Heart right ventricle (tissue), 16 donors: ENCODE data around the gene ADAM17. TPM values are rescaled to one million over a fixed set of nuclear protein-coding genes. Genes with fewer than 3 reads are reported as not detected.

Source experiments
- ATAC-seq, 8 donors: fragments of 200-7000 bp; cut with Tn5 transposase; one replicate each; pipeline ENCODE4 v1.9.1; 2020; ENCODE audit warnings: mild to moderate bottlenecking in 8 of 8, moderate library complexity in 8 of 8, moderate number of reproducible peaks in 1 of 8
- DNase-seq, 2 donors: peaks; one replicate each; pipeline ENCODE4 v3.0.0-alpha.2; 2020
- H3K27ac ChIP-seq, 10 donors: fragments of 200-600 bp; sonication (generic) in 2 of 10; one replicate each; pipeline versions ENCODE4 v1.5.0 to v1.8.0; 2020 to 2022; ENCODE audit warnings: mild to moderate bottlenecking in 3 of 10
- H3K27me3 ChIP-seq, 7 donors: fragments of 200-600 bp; one replicate each; pipeline ENCODE4 v1.8.0; 2021 to 2022; ENCODE audit warnings: mild to moderate bottlenecking in 2 of 7
- H3K36me3 ChIP-seq, 9 donors: fragments of 200-600 bp; sonication (generic) in 1 of 9; one replicate each; pipeline versions ENCODE4 v1.5.0 to v1.8.0; 2020 to 2022; ENCODE audit warnings: mild to moderate bottlenecking in 2 of 9
- H3K4me1 ChIP-seq, 9 donors: fragments of 200-600 bp; sonication (generic) in 1 of 9; one replicate each; pipeline versions ENCODE4 v1.5.0 to v1.8.0; 2020 to 2022; ENCODE audit warnings: mild to moderate bottlenecking in 4 of 9
- H3K4me3 ChIP-seq, 10 donors: fragments of 200-600 bp; sonication (generic) in 2 of 10; one replicate each; pipeline versions ENCODE4 v1.5.0 to v1.8.0; 2020 to 2022; ENCODE audit warnings: mild to moderate bottlenecking in 7 of 10, moderate library complexity in 2 of 10
- H3K9me3 ChIP-seq, 11 donors: fragments of 200-600 bp in 10 of 11; sonication (generic) in 2 of 11; one replicate each; pipeline versions ENCODE4 v1.5.0 to v1.8.0; 2013 to 2022; ENCODE audit warnings: mild to moderate bottlenecking in 2 of 11, control low read depth in 1 of 11, moderate library complexity in 1 of 11
- CTCF ChIP-seq, 9 donors: fragments of 200-600 bp; sonication (generic) in 2 of 9; IDR thresholded peaks; one replicate each; pipeline versions ENCODE4 v1.5.0 to v1.8.0; 2021 to 2022; ENCODE audit warnings: antibody characterized with exemption in 9 of 9, mild to moderate bottlenecking in 5 of 9, moderate library complexity in 1 of 9
- WGBS, 2 donors: extraction: QIAGEN DNeasy Blood & Tissue Kit; methylation state at CpG; one replicate each; pipeline ENCODE4 v1.1.7; 2013; ENCODE audit warnings: inconsistent platforms in 1 of 2; 5-methylcytosine and 5-hydroxymethylcytosine counted together
- intact Hi-C, 10 donors: fragments of 100-400 bp; cut with DNase I; formaldehyde crosslinking; loops; one replicate each; pipeline versions ENCODE4 v1.11.1 to v1.14.2; 2022
- polyA plus RNA-seq, 2 donors: library from polyadenylated mRNA; stranded (reverse); fragments of 200-250 nt; gene quantifications; one replicate each; pipeline ENCODE4 v1.2.3, GENCODE V29; 2013
- total RNA-seq, 10 donors: library from RNA; stranded (reverse); fragmentation: NEBNext Ultra II Directional in 3 of 10; extraction: Animal tissue kit (Norgen Biotek cat#: 25700) in 3 of 10; gene quantifications; one replicate each; pipeline versions ENCODE4 v1.2.1 to v1.2.4, GENCODE V29; 2021 to 2023
- donor health status: Arrhythmogenic right ventricular cardiomyopathy.
- donor health status: ischemic (EF 13 %, LVEDD 7.1; RV severe dilation, severe dysfunction).
- donor health status: healthy with polysubstance abuse.
- donor health status: DM: no; HTN: yes; CAD: no.
- donor health status: DM: no; HTN: no; CAD: no.
- donor health status: ischemic (EF 25% LVEDD 6.9; RV normal size, moderate dysfunction).
- donor health status: ischemic (EF 25% LVEDD 5.7; RV mildly dilated, moderate dysfunction).
- donor health status: healthy.
- donor health status: DM: yes; HTN: yes; CAD: no.
- donor health status: Ischemic cardiomyopathy.
- donor health status: ischemic (EF 35%, LVEDD 5.7; RV mildly dilated, moderate dysfunction).
- donor health status: nonischemic (EF 11% LVEDD 7.7; RV severe dilation, severe dysfunction).
- donor health status: DM: yes; HTN: yes; CAD: no.
- donor health status: PGD.
- donor health status: ischemic (EF 29% LVEDD 5.4; RV normal size, mild dysfunction).
- donor health status: nonischemic (EF 23%, LVEDD 6.1; RV moderate dilation, normal function).

ADAM17 gene
- total and polyA plus RNA-seq, 12 donors = 7.3 to 20.0 (median 13.8) TPM

- Histone ChIP-seq H3K27me3 (no peaks in the 10 kb centered on the region), H3K27ac (no peak overlapping the region), H3K4me1 (no peaks in the 10 kb centered on the region), H3K4me3 (no peak overlapping the region), H3K9me3 (no peaks in the 10 kb centered on the region), H3K36me3 (peaks cover 0 to 100% (median 41%) of the 10 kb centered on the region in 9 donors)
- no peak for ATAC-seq
- 95 to 98% methylated on average over 1 of the region's 1 CpG for WGBS, 2 donors
- TF ChIP-seq CTCF (IDR thresholded peaks at IDR 0.05) = no peak
- DNase-seq = no peak
- intact Hi-C loops = no loop called here
These were observed 116.1 kb downstream of the ADAM17 start for GRCh38 chr2:9439536-9439935.

Other genes with a start within 250 kb of the ADAM17 start
- 100 to 1,000 TPM in 8 of 10 donors, 10 to 100 TPM in 2; 51.4 to 224 (median 134) TPM for gene ITGB1BP1, start 132.3 kb downstream of the ADAM17 start, total RNA-seq
- gene ITGB1BP1, start 132.3 kb downstream of the ADAM17 start, polyA plus RNA-seq = 100 to 1,000 TPM; 112 to 165 TPM
- gene CPSF3, start 132.2 kb downstream of the ADAM17 start, total RNA-seq = 10 to 100 TPM; 12.8 to 19.8 (median 16.5) TPM
- 10 to 100 TPM; 13.8 to 14.8 TPM for gene CPSF3, start 132.2 kb downstream of the ADAM17 start, polyA plus RNA-seq
- gene IAH1, start 81.3 kb downstream of the ADAM17 start, total RNA-seq = 10 to 100 TPM; 77.1 to 94.5 (median 87.7) TPM
- gene IAH1, start 81.3 kb downstream of the ADAM17 start, polyA plus RNA-seq = 100 to 1,000 TPM in 1 of 2 donors, 10 to 100 TPM in 1; 77.8 to 103 TPM
- 100 to 1,000 TPM; 134 to 303 (median 207) TPM for gene YWHAQ, start 75.2 kb upstream of the ADAM17 start, total RNA-seq
- 100 to 1,000 TPM in 1 of 2 donors, 10 to 100 TPM in 1; 62.0 to 159 TPM for gene YWHAQ, start 75.2 kb upstream of the ADAM17 start, polyA plus RNA-seq